ENCODE data around the gene NFYC.
A peak's percentile ranks its signal among the peaks of the same experiment; 100 is the strongest.

DNA sequence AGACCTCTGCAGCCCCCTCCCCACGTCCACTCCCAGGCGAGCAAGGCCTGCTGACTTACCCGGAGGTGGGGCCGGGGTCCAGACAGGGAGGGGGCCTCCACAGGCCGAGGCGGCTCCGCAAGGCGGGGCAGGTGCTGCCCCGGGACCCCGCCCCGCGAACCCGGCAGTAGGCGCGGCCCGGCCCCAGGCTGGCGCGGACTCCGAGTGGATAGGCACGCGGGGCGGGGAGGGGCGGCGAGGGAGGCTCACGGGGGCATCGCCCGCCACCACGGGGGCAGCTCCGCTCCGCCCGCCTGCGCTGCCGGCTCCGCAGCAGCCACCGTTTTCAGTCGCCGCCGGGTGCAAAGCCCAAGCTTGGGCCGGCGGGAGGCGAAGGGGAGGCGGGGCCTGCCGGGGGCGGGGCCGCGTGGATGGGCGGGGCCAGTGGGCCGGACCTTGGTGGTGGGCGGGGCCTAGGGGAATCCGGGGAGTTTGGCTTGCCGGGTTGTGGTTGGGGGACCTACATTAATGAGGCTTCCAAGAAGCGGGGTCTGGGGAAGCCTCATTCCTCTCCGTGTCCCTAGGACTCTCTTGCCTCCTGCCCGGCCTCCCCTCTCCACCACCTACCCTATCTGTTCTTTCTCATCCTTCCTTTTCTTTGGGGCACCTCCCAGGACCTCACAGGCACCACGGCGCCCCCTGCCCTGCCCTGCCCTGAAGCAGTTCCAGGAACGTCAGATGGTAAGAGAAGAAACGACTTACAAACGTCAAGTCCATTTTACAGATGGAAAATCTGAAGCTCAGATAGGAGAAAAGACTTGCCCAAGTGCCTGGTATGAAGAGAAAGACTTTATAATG, 26.0 kb upstream of the NFYC start, which contains the start of gene RIMS3:
- TF ChIP-seq, protein P1, sequence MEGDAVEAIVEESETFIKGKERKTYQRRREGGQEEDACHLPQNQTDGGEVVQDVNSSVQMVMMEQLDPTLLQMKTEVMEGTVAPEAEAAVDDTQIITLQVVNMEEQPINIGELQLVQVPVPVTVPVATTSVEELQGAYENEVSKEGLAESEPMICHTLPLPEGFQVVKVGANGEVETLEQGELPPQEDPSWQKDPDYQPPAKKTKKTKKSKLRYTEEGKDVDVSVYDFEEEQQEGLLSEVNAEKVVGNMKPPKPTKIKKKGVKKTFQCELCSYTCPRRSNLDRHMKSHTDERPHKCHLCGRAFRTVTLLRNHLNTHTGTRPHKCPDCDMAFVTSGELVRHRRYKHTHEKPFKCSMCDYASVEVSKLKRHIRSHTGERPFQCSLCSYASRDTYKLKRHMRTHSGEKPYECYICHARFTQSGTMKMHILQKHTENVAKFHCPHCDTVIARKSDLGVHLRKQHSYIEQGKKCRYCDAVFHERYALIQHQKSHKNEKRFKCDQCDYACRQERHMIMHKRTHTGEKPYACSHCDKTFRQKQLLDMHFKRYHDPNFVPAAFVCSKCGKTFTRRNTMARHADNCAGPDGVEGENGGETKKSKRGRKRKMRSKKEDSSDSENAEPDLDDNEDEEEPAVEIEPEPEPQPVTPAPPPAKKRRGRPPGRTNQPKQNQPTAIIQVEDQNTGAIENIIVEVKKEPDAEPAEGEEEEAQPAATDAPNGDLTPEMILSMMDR (IDR thresholded peaks at IDR 0.05) = no peak
- TF ChIP-seq EP300 (IDR thresholded peaks at IDR 0.05) (no peak), POLR2A (IDR thresholded peaks at IDR 0.05) (peak in 1 of 4 donors; percentile 23), POLR2AphosphoS5 (IDR thresholded peaks at IDR 0.05) (peak in 1 of 2 donors; percentile 26)
